Stimulated activated CD4-positive, alpha-beta T cell treated with anti-CD3 and anti-CD28 coated beads, TNF-alpha, amount 100 ng/mL, for 4 hours (primary cell): ENCODE measurements around the gene DOCK4.

Experiments
- DNase-seq, 3 experiments: peaks; one replicate each; pipeline ENCODE4 v3.0.0-alpha.2; 2020; ENCODE audit warnings: low read depth in 3 of 3

Gene DOCK4

GRCh38 chr7:112080978-112081377, 125.2 kb downstream of the DOCK4 start:
- DNase-seq = no peak

GRCh38 chr7:112080441-112080840, 125.8 kb downstream of the DOCK4 start:
- DNase-seq = no peak

- DNase-seq = no peak
These were observed 126.5 kb downstream of the DOCK4 start for GRCh38 chr7:112079673-112080072.

GRCh38 chr7:112079122-112079521, 127.1 kb downstream of the DOCK4 start:
- no peak for DNase-seq

- no peak for DNase-seq
These were observed 129.9 kb downstream of the DOCK4 start for GRCh38 chr7:112076324-112076723.

GRCh38 chr7:112074464-112074863, 131.7 kb downstream of the DOCK4 start:
- DNase-seq = no peak

- no peak for DNase-seq
These were observed 132.7 kb downstream of the DOCK4 start for GRCh38 chr7:112073530-112073929.

- DNase-seq = no peak
These were observed 133.5 kb downstream of the DOCK4 start for GRCh38 chr7:112072541-112073245.

- no peak for DNase-seq
These were observed 134.3 kb downstream of the DOCK4 start for GRCh38 chr7:112071856-112072255.

GRCh38 chr7:112070674-112071256, 135.4 kb downstream of the DOCK4 start:
- no peak for DNase-seq

- no peak for DNase-seq
These were observed 136.3 kb downstream of the DOCK4 start for GRCh38 chr7:112069879-112070321.

- DNase-seq = no peak
These were observed 137.2 kb downstream of the DOCK4 start for GRCh38 chr7:112068967-112069366.

GRCh38 chr7:112067632-112068540, 138.3 kb downstream of the DOCK4 start:
- DNase-seq = no peak

- DNase-seq = no peak
These were observed 139.0 kb downstream of the DOCK4 start for GRCh38 chr7:112067200-112067599.

- DNase-seq = no peak
These were observed 140.4 kb downstream of the DOCK4 start for GRCh38 chr7:112065758-112066157.

GRCh38 chr7:112064627-112065385, 141.4 kb downstream of the DOCK4 start:
- no peak for DNase-seq

GRCh38 chr7:112063974-112064373, 142.2 kb downstream of the DOCK4 start:
- DNase-seq = no peak

GRCh38 chr7:112061051-112061450, 145.1 kb downstream of the DOCK4 start:
- DNase-seq = no peak

- DNase-seq = no peak
These were observed 145.6 kb downstream of the DOCK4 start for GRCh38 chr7:112060625-112061024.

- DNase-seq = no peak
These were observed 146.5 kb downstream of the DOCK4 start for GRCh38 chr7:112059675-112060074.

- DNase-seq = no peak
These were observed 147.5 kb downstream of the DOCK4 start for GRCh38 chr7:112058686-112059085.

GRCh38 chr7:112056409-112056808, 149.8 kb downstream of the DOCK4 start:
- DNase-seq = no peak
